Amniotic stem cell (primary cell): Measurements from ENCODE around the gene ATP5PB.

Experiments
- DNase-seq: peaks from one replicate; lab custom pipeline; 2025; lab: John Stamatoyannopoulos, UW

ATP5PB gene

GRCh38 chr1:111475701-111476100, 26.4 kb downstream of the ATP5PB start:
- DNase-seq = no peak

- no peak for DNase-seq
Observed at GRCh38 chr1:111476214-111476613, 26.9 kb downstream of the ATP5PB start.

- DNase-seq = no peak
Observed at GRCh38 chr1:111476761-111477309, 27.6 kb downstream of the ATP5PB start.

GRCh38 chr1:111480674-111481073, 31.4 kb downstream of the ATP5PB start:
- no peak for DNase-seq

- no peak for DNase-seq
Observed at GRCh38 chr1:111481387-111482221, 32.3 kb downstream of the ATP5PB start.

GRCh38 chr1:111483166-111483565, 33.9 kb downstream of the ATP5PB start:
- DNase-seq = no peak

GRCh38 chr1:111483876-111484275, 34.6 kb downstream of the ATP5PB start:
- no peak for DNase-seq

- DNase-seq = no peak
Observed at GRCh38 chr1:111484391-111485026, 35.2 kb downstream of the ATP5PB start.

GRCh38 chr1:111486431-111486830, 37.2 kb downstream of the ATP5PB start:
- DNase-seq = no peak

- no peak for DNase-seq
Observed at GRCh38 chr1:111487133-111487532, 37.9 kb downstream of the ATP5PB start.

GRCh38 chr1:111488669-111489068, 39.4 kb downstream of the ATP5PB start:
- no peak for DNase-seq

- no peak for DNase-seq
Observed at GRCh38 chr1:111489604-111490003, 40.3 kb downstream of the ATP5PB start.

- DNase-seq = no peak
Observed at GRCh38 chr1:111490220-111490619, 41.0 kb downstream of the ATP5PB start.

- DNase-seq = no peak
Observed at GRCh38 chr1:111491070-111491469, 41.8 kb downstream of the ATP5PB start.

GRCh38 chr1:111496398-111496797, 47.1 kb downstream of the ATP5PB start:
- DNase-seq = no peak

GRCh38 chr1:111497592-111497991, 48.3 kb downstream of the ATP5PB start:
- no peak for DNase-seq

- DNase-seq = no peak
Observed at GRCh38 chr1:111499026-111499785, 49.9 kb downstream of the ATP5PB start.

- no peak for DNase-seq
Observed at GRCh38 chr1:111501645-111502044, 52.4 kb downstream of the ATP5PB start.

- DNase-seq = no peak
Observed at GRCh38 chr1:111503585-111504060, 54.4 kb downstream of the ATP5PB start, which contains the start of the genes ADORA3 and TMIGD3. Gene ADORA3 (minus strand): TSS chr1:111503633. CDS start chr1:111503354, 279 bp downstream. Gene TMIGD3 (minus strand): TSS chr1:111503633. CDS start chr1:111503354, 279 bp downstream.

- DNase-seq = no peak
Observed at GRCh38 chr1:111504097-111504496, 54.8 kb downstream of the ATP5PB start.

GRCh38 chr1:111505641-111506119, 56.4 kb downstream of the ATP5PB start:
- no peak for DNase-seq

GRCh38 chr1:111506561-111506960, 57.3 kb downstream of the ATP5PB start:
- DNase-seq = no peak
